CD4-positive, alpha-beta T cell treated with Interleukin-17A for 1 hour (primary cell): ENCODE results near the gene ASPG.

Source experiments
- DNase-seq: peaks from one replicate; pipeline ENCODE4 v3.0.0-alpha.2; 2020

ASPG gene

GRCh38 chr14:104085032-104085888 is at the start of gene ASPG:
Gene ASPG (plus strand): TSS chr14:104085700. CDS start chr14:104085771, 71 bp downstream.
- DNase-seq = peak; percentile 15

DNA sequence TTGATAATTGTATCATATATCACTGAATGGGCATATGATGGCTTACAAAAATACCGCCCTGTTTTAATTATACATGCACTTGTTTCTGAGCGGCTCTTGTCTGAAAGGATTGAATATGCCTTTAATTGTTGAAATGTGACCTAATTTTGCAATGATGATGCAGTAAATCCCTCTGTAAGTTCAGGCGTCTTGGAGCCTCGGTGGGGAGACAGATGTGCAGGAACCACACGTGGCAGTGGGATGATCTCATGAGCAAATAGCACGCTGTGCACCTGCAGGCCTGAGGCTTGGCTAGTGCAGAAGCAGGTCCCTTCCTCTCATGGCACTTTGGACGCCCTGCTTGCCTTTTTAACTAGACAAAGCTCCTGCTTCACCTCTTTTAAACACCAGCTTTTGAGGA is 49.3 kb upstream of the ASPG start:
- no peak for DNase-seq

DNA sequence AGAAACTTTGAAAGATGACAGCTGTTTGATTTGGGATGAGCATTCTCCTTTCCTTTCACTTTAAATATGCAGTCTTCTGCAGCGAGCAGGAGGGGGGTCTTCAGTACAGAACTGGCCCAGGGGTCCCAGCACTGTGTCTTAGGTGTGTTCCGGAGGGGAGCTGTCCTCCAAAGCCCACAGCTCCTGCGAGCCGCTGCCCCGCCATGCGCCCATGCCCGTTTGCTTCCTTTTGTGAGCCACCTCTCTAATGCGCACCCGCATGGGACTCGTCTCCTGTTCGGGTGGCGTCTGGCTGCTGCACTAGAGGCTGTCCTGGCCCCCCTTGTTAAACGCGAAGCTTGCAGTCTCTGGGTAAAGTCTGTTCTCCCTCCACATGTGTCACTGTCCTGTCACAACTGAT is 48.4 kb upstream of the ASPG start:
- no peak for DNase-seq

GRCh38 chr14:104037903-104038302 is 47.6 kb upstream of the ASPG start:
- no peak for DNase-seq

- no peak for DNase-seq
Observed at GRCh38 chr14:104039214-104039613, 46.3 kb upstream of the ASPG start.

GRCh38 chr14:104040539-104040938 is 45.0 kb upstream of the ASPG start:
- no peak for DNase-seq

GRCh38 chr14:104041430-104042104 is 43.9 kb upstream of the ASPG start:
- DNase-seq = no peak

DNA sequence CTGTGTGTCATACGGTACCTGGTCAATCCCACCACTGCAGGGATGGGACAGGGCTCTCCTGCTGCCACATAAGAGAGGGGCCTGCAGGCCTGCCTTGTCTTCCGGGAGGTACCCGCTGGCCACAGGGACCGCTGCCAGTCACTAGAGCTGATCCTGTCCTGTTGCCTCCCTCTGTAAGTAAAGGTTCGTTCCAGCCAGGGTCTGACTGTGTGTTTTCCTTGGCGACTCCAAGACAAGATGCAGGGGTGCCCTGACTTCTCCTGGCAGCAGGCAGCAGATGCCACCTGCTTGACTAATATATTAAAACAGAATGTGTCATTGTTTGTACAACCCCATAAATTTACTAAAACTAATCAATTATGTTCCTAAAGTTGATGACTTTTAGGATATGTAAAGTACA is 41.5 kb upstream of the ASPG start:
- DNase-seq = no peak

DNA sequence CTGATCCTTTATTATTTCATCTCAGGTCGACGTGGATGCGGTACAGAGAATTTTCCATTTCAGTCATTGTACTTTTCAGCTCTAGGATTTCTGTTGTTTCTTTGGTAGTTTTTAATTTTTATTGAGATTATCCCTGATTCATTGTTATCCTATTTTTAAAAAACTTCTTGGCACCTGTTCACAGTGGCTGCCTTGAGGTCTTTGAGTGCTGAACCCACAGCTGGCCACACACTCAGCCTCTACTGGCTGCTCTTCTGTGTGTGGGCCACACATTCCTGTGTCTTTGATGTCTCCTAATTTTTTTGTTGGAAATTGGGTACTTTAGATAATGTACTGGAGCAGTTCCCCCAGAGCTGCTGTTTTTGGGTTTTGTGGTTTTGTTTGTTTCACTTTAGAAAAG is 37.7 kb upstream of the ASPG start:
- DNase-seq = no peak

DNA sequence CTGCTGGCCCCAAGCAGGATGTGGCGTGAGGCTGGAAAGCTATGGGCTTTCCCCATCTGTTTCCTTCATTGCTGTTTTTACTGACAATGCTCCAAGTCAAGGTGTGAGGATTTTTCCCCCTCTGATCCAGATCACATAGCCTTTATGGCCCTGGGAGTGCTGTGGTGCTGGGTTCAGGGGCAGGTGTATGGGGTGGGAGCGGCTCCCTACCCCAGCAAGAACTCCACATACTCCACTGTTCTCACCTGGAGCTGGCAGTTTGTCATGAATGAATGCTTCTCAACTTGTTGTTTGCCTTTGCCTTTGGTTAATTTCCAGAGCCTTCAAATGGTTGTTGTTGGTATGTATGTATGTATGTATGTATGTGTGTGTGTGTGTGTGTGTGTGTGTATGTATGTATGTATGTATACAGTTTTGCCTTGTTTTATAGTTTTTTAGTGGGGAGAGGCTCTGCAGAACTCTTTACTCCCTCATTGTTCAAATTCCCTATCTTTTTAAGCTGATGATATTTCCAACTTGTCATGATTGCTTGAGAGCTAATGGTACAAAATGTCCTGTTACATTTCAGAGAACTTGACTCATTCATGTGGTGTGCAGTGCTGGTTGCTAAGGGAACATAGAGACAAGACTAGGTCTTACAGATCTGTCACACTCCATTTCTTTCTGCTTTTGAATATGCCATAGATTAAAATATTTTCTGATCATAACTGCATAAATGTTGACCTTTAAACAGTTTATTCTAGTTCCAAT is 36.6 kb upstream of the ASPG start:
- DNase-seq = no peak

DNA sequence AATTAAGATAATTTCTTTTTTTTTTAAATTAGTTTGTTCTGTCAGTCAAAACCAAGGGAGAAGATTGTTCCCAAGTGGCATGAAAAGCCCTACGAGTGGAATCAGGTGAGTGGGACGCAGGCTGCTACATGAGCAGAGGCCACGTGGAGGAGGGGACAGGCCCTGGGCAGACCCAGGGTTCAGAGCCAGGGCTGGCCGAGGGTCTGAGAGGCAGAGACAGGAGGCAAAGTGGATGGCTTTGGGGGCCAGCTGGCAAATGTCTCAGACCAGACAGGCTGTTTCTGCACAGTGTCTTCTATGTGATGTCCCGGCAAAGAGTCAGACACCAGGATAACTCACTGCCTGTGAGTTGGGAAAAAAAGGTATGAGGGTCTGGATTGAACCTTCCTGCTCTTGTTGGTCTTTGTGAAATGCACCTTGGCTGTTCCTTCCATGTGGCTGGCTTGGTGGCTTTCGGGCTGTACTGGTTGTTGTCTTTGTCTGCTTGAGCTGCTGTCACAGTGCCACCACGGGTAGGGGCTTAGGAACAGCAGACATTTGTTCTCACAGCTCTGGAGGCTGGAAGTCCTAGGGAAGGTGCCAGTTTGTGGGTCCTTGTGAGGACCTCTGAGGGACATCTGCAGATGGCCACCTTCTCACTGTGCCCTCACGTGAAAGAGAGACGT is 35.8 kb upstream of the ASPG start:
- no peak for DNase-seq

GRCh38 chr14:104051092-104051813 is 34.2 kb upstream of the ASPG start:
- no peak for DNase-seq

GRCh38 chr14:104054222-104054905 is 31.1 kb upstream of the ASPG start:
- DNase-seq = no peak

GRCh38 chr14:104062281-104062680 is 23.2 kb upstream of the ASPG start:
- DNase-seq = no peak

DNA sequence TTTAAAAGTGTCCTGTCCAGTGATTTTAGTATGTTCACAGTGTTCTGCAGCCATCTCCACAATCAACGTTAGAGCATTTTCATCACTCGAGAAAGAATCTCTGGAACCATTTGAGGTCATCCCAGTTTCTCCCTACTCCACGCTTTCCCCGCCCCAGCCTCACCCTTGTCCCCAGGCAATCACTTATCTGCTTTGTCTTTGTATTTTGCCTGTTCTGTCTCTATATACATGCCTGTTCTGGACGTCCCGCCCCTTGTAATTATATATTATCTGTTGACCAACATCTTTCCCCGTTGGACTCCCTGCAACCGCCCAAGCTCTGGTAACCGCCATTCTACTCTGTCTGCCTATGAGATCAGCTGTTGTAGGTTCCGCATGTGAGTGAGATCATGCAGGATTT is 21.5 kb upstream of the ASPG start:
- DNase-seq = no peak

DNA sequence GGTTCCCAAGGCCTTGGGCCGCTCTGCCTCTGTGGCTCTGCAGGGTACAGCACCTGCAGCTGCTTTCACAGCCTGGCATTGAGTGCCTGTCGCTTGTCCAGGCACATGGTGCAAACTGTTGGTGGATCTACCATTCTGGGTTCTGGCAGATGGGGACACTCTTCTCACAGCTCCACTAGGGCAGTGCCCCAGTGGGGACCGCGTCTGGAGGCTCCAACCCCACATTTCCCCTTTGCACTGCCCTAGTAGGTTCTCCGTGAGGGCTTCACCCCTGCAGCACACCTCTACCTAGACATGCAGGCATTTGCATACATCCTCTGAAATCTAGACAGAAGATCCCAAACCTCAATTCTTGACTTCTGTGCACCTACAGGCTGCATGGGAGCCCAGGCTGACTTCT is 19.2 kb upstream of the ASPG start:
- DNase-seq = no peak

- DNase-seq = no peak
Observed at GRCh38 chr14:104066719-104067295, 18.7 kb upstream of the ASPG start.

DNA sequence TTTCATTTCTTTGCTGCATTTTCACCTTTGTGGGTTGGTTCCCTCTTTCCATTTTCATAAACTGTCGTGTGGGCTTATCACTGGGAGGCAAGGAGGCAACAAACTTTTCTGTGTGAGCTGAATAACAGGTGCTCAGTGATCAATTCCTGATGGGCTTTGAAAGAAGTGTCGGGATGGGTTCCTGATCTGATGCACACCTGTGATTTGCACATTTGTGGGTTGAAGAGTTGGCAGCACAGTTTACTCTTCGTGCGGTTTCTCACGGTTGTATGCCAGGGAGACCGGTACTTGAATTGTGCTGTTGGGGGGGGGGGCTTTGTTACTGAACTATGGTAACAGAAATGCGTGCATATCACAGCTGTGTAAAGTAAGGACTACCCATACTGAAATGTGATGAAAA is 16.0 kb upstream of the ASPG start:
- DNase-seq = no peak

GRCh38 chr14:104072586-104072985 is 12.9 kb upstream of the ASPG start:
- no peak for DNase-seq

DNA sequence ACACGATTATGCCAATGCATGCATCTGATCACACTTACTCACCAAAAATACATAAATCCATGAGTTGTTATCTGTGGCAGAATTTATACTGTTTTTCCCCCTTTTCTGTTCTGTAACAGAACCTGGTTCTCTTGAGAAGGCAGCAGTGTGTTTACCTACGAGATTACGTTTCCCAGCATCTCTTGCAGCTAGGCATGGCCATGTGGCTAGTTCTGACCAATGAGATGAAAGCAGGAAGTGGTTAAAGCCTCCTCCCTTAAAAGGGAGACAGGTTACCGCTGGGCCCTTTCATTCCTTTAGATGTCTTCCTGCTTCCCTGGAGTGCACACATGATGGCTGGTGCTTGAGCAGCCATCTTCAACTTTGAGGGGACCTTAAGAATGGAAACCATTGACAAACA is 11.7 kb upstream of the ASPG start:
- no peak for DNase-seq

- no peak for DNase-seq
Observed at GRCh38 chr14:104075530-104076151, 9.9 kb upstream of the ASPG start.
